Measurements from ENCODE around the gene USB1.

GRCh38 chr16:58042886-58043515 lies 41.8 kb downstream of the USB1 start:
- TF ChIP-seq CTCF (IDR thresholded peaks at IDR 0.05; ENCODE audit: poor library complexity), result no peak
- no peak for TF ChIP-seq EZH2phosphoT487 (IDR thresholded peaks at IDR 0.05; ENCODE audit: low read depth, severe bottlenecking, unreplicated experiment)
- TF ChIP-seq EZH2 (IDR thresholded peaks at IDR 0.05; ENCODE audit: borderline replicate concordance), result no peak
